ENCODE data around the gene FAM98B. TPM values are rescaled to one million over a fixed set of nuclear protein-coding genes. Genes with fewer than 3 reads are reported as not detected.

Gene FAM98B
- total and polyA plus RNA-seq, 2 donors (not counting 1 experiment from before 2014, with no cell fraction given), result 4.8 to 9.0 TPM

DNA sequence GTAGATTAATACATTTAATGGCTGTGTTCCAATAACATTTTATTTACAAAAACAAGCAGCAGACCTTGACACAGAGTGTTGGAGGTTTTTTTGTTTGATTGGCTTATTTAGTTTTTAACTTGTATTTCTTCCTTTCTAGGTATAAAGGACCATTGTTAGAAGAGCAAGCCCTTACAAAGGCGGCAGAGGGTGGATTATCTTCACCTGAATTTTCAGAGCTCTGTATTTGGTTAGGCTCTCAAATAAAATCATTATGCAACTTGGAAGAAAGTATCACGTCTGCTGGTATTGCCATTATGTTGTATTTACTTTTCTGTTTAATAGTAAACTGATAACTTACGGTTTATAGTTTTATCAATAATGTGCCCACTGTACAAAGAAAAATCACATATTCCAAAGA, 10.0 kb downstream of the FAM98B start:
- TF ChIP-seq, protein P1, sequence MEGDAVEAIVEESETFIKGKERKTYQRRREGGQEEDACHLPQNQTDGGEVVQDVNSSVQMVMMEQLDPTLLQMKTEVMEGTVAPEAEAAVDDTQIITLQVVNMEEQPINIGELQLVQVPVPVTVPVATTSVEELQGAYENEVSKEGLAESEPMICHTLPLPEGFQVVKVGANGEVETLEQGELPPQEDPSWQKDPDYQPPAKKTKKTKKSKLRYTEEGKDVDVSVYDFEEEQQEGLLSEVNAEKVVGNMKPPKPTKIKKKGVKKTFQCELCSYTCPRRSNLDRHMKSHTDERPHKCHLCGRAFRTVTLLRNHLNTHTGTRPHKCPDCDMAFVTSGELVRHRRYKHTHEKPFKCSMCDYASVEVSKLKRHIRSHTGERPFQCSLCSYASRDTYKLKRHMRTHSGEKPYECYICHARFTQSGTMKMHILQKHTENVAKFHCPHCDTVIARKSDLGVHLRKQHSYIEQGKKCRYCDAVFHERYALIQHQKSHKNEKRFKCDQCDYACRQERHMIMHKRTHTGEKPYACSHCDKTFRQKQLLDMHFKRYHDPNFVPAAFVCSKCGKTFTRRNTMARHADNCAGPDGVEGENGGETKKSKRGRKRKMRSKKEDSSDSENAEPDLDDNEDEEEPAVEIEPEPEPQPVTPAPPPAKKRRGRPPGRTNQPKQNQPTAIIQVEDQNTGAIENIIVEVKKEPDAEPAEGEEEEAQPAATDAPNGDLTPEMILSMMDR (conservative IDR thresholded peaks at IDR 0.05 in 1 of 2, IDR thresholded peaks at IDR 0.05 in 1 of 2; ENCODE audit: low read depth in 1 of 2, low read length in 2 of 2), result no peak
- TF ChIP-seq EZH2 (IDR thresholded peaks at IDR 0.05; ENCODE audit: low read length, missing control alignments), result no peak
- Histone ChIP-seq H3K79me2 (ENCODE audit: control insufficient read depth, insufficient read depth, low read length) (peaks cover 31% of the 10 kb centered on the region), H4K20me1 (ENCODE audit: control insufficient read depth, extremely low read depth, insufficient read depth, low read length) (no peaks in the 10 kb centered on the region)

DNA sequence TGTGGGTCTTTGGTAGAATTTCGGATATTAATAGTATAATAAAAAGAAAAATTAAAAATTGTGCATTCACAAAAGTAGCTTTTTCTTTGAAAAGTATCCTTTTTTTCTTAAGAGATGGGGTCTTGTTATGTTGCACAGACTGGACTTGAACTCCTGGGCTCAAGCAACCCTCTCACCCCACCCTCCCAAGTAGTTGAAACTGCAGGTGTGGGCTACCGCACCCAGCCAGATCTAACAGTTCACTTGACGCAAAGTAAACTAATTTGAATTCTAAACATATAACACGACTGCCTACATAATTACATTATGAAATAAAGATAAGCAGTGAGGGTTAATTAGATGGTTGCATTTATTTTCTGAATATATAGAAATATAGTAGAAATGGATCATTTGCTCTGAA, 10.7 kb downstream of the FAM98B start:
- TF ChIP-seq EZH2 (IDR thresholded peaks at IDR 0.05; ENCODE audit: low read length, missing control alignments), result no peak
- TF ChIP-seq, protein P1 (conservative IDR thresholded peaks at IDR 0.05 in 1 of 2, IDR thresholded peaks at IDR 0.05 in 1 of 2; ENCODE audit: low read depth in 1 of 2, low read length in 2 of 2), result no peak
- Histone ChIP-seq H3K9me3 (ENCODE audit: control insufficient read depth, insufficient read depth, low read depth, low read length) (no peaks in the 10 kb centered on the region), H3K27ac (ENCODE audit: insufficient read depth, low read length) (no peak overlapping the region), H3K4me3 (replicated peaks in 1 of 4; ENCODE audit: control extremely low read depth in 1 of 4, insufficient read depth in 1 of 4, low read depth in 3 of 4, low read length in 4 of 4) (no peak overlapping the region), H3K4me1 (ENCODE audit: control insufficient read depth, extremely low read depth, insufficient read depth, low read length) (peaks cover 2% of the 10 kb centered on the region), H3K4me2 (ENCODE audit: extremely low read depth, insufficient read depth, low read length) (no peak overlapping the region), H3K27me3 (ENCODE audit: control insufficient read depth, insufficient read depth, low read length) (no peaks in the 10 kb centered on the region), H4K20me1 (ENCODE audit: control insufficient read depth, extremely low read depth, insufficient read depth, low read length) (no peaks in the 10 kb centered on the region), H3K9ac (ENCODE audit: insufficient read depth, low read length) (no peak overlapping the region), H3K36me3 (ENCODE audit: control insufficient read depth, insufficient read depth, low read length) (no peaks in the 10 kb centered on the region), H2AFZ (ENCODE audit: low read length) (no peak overlapping the region), H3K79me2 (ENCODE audit: control insufficient read depth, insufficient read depth, low read length) (peaks cover 25% of the 10 kb centered on the region)
- DNase-seq (ENCODE audit: low read depth in 2 of 2), result no peak

More for the DNA sequence above, 10.0 kb downstream of the FAM98B start:
- H3K36me3 ChIP-seq (ENCODE audit: control insufficient read depth, insufficient read depth, low read length), result no peaks in the 10 kb centered on the region
- H3K27ac ChIP-seq (ENCODE audit: insufficient read depth, low read length), result no peak overlapping the region
- no peak overlapping the region for H2AFZ ChIP-seq (ENCODE audit: low read length)
- peaks cover 2% of the 10 kb centered on the region for H3K4me1 ChIP-seq (ENCODE audit: control insufficient read depth, extremely low read depth, insufficient read depth, low read length)
- DNase-seq (ENCODE audit: low read depth in 2 of 2), result no peak
- H3K4me2 ChIP-seq (ENCODE audit: extremely low read depth, insufficient read depth, low read length), result no peak overlapping the region
- no peak overlapping the region for H3K9ac ChIP-seq (ENCODE audit: insufficient read depth, low read length)
- no peaks in the 10 kb centered on the region for H3K27me3 ChIP-seq (ENCODE audit: control insufficient read depth, insufficient read depth, low read length)
- no peak overlapping the region for H3K4me3 ChIP-seq (replicated peaks in 1 of 4; ENCODE audit: control extremely low read depth in 1 of 4, insufficient read depth in 1 of 4, low read depth in 3 of 4, low read length in 4 of 4)
- H3K9me3 ChIP-seq (ENCODE audit: control insufficient read depth, insufficient read depth, low read depth, low read length), result no peaks in the 10 kb centered on the region

DNA sequence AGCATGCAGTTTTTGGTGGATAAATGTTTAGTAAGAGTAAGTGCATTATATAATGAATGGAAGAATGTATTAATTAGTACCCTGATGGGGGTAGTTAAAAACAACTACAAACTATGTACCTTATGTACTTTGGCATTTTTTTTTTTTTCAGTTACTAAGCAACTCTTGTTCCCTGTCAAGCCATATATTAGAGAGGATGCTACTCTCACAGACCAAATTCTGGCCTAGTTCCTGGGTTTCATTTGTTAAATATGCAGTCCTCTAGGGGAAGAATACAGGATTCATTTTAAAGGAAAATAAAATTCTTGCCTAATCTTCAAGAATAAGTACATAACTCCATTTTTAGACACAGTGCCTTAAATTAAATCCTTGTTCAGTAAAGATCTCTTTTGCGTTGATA, 16.9 kb downstream of the FAM98B start:
- H3K4me2 ChIP-seq (ENCODE audit: extremely low read depth, insufficient read depth, low read length), result no peak overlapping the region
- H3K27me3 ChIP-seq (ENCODE audit: control insufficient read depth, insufficient read depth, low read length), result no peaks in the 10 kb centered on the region
- DNase-seq (ENCODE audit: low read depth in 2 of 2), result no peak
- no peaks in the 10 kb centered on the region for H3K4me1 ChIP-seq (ENCODE audit: control insufficient read depth, extremely low read depth, insufficient read depth, low read length)
- H3K4me3 ChIP-seq (replicated peaks in 1 of 4; ENCODE audit: control extremely low read depth in 1 of 4, insufficient read depth in 1 of 4, low read depth in 3 of 4, low read length in 4 of 4), result no peak overlapping the region
- H4K20me1 ChIP-seq (ENCODE audit: control insufficient read depth, extremely low read depth, insufficient read depth, low read length), result no peaks in the 10 kb centered on the region
- H3K9ac ChIP-seq (ENCODE audit: insufficient read depth, low read length), result no peak overlapping the region
- no peaks in the 10 kb centered on the region for H3K9me3 ChIP-seq (ENCODE audit: control insufficient read depth, insufficient read depth, low read depth, low read length)
- H3K27ac ChIP-seq (ENCODE audit: insufficient read depth, low read length), result no peak overlapping the region
- peaks cover 2% of the 10 kb centered on the region for H3K36me3 ChIP-seq (ENCODE audit: control insufficient read depth, insufficient read depth, low read length)
- H2AFZ ChIP-seq (ENCODE audit: low read length), result no peak overlapping the region
- no peaks in the 10 kb centered on the region for H3K79me2 ChIP-seq (ENCODE audit: control insufficient read depth, insufficient read depth, low read length)
- TF ChIP-seq, protein P1 (conservative IDR thresholded peaks at IDR 0.05 in 1 of 2, IDR thresholded peaks at IDR 0.05 in 1 of 2; ENCODE audit: low read depth in 1 of 2, low read length in 2 of 2), result no peak
- no peak for TF ChIP-seq EZH2 (IDR thresholded peaks at IDR 0.05; ENCODE audit: low read length, missing control alignments)

All from fibroblast of lung (primary cell).